H54 (cell line): Measurements from ENCODE around the gene MIEF1.

Experiments
- DNase-seq: peaks from one replicate; pipeline ENCODE4 v3.0.0; 2011; ENCODE audit warnings: low spot score, mixed read lengths; ENCODE audit not compliant: insufficient read length
- FAIRE-seq: peaks from 3 replicates; lab custom pipeline; 2011; peaks lifted over from hg19 to GRCh38; lab: Jason Lieb, UNC
- POLR2A ChIP-seq: IDR thresholded peaks from 2 replicates; pipeline ENCODE4 v1.6.1; 2011; ENCODE audit warnings: low read depth, mild to moderate bottlenecking, low read length

Gene MIEF1

DNA sequence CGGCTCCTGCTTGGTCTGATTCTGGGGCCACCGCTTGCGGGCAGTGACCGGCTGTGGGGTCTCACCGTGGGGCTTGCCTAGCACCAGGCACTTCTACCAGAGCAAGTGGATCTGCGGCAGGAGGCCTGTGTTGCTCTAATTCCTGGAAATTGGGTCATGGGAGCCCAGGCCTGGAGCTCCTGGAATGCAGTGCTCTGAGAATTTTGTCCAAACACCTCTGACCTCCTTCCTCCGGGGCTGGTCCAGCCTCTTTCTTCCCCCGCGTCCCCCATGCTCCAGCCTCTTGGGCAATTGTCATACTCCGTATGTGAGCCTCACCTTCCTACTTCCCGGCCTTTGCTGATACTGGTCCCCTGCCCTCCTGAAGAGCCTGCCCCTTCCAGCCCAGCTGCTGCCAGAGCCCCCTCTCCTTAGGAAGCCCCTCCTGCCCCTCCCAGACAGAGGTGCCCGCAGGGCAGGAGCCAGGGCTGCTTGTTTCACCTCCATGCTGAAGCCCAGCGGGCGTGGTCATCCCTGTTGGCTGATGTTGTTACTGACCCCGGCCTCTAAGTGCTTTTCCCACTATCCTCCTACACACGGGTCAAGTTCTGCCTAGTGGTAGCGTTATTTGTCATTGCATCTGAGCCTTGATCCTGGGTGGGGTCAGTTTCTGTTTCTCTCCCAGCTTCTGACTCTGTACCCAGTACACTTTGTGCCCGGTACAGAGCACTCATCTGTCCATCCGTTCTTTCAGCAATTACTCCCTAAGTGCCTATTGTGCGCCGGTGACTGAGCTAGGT, 35.7 kb upstream of the MIEF1 start:
- DNase-seq = no peak
- FAIRE-seq = no peak
- no peak for TF ChIP-seq POLR2A

DNA sequence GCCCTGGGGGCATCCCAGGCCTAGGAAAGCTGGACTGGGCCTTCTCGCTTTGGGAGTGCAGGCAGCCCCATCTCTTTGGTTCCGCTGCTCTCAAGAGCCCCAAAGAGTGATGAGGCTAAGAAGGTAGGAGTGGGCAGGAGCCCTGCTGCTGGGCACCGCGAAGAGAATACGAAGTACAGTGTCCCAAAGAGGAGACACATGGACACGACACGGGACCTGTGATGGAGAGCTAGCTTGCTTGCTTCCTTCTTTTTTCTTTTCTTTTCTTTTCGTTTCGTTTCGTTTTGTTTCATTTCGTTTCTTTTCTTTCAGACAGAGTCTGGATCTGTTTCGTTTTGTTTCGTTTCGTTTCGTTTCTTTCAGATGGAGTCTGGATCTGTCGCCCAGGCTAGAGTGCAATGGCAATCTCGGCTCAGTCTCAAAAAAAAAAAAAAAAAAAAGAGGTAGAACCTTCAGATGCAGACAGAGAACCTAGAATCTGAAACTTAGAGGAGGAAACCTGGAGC, 34.6 kb upstream of the MIEF1 start:
- no peak for TF ChIP-seq POLR2A
- no peak for FAIRE-seq
- DNase-seq = no peak

- no peak for DNase-seq
- no peak for FAIRE-seq
- TF ChIP-seq POLR2A = no peak
Observed at GRCh38 chr22:39468487-39469325, 33.4 kb upstream of the MIEF1 start.

- no peak for FAIRE-seq
- TF ChIP-seq POLR2A = no peak
- DNase-seq = no peak
Observed at GRCh38 chr22:39469326-39469680, 32.8 kb upstream of the MIEF1 start.

GRCh38 chr22:39469681-39470450, 32.2 kb upstream of the MIEF1 start:
- no peak for FAIRE-seq
- no peak for DNase-seq
- no peak for TF ChIP-seq POLR2A

GRCh38 chr22:39470451-39471291, 31.4 kb upstream of the MIEF1 start:
- DNase-seq (no peak), FAIRE-seq (no peak)
- TF ChIP-seq POLR2A = no peak

DNA sequence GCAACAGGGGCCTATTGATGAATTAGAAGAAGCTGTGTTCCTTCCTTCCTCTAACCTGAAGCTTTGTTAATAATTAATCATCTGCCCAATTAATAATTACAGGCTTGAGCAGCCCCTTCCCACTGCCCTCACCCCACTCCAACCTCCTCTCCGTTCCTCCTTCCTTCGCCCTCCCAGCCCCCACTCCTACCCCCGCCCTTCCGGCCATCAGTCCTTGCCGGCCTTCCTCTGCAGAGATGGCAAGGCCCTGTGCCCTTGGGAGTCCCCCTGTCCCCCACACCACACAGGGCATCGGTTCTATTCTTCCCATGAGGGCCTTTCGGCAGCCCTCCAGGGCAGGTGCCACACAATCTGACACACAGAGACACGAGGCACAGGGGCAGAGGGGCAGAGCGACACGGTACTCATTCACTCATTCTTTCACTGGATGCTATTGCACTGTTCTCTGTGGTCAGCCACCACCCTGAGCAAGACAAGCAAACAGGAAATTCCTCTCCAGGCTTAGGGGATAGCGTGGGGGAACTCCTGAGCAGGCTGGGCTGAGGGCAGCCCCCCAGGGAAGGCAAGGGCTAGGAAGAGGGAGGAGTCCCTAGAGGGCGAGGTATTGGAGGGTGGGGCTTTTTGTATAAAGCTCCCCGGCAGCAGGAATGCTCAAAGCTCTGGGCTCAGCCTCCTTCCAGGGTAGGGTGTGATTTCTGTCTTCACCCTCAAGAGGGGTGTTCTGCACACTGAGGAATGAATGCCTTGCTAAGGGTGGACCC, 30.5 kb upstream of the MIEF1 start:
- DNase-seq = no peak
- FAIRE-seq = no peak
- TF ChIP-seq POLR2A = no peak

DNA sequence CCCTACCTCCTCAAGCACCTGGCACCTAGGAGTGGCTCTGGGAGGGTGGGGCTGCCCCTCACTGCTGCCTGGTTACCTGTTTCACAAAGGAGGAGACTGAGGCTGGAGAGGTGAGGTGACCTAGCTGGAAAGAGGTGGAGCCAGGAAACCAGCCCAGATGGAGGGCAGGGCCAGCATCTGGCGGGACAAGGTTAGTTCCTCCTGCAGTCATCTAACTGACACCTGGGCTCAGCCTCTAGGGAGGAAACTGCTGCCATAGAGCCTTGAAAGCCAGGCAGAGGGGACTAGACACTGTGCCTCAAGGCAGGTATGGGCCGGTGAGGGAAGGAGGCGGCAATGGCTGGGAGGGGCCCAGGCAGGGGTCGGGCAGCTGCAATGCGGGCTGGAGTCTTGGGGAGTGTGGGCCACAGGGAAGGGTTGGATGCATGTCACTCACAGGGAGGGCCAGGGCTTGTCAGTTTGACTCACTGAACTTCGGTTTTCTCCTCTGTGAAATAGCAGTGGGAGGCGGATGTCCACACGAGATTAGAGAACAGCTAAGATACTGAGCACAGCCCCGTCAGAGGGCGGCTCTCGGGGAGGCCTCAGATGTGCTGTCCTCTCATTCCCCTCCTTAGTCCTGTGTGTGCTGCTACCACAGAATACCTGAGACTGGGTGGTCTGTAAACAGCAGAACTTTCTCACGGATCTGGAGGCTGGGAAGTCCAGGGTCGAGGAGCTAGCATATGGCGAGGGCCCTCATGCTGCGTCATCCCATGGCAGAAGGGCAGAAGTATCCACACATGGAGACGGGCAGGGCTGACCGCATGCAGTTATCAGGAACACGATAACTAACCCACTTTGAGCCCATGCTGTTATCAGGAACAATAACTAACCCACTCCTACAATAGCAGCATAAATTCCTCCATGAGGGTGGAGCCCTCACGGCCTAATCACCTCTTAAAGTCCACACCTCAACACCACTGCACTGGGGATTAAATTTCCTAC, 29.2 kb upstream of the MIEF1 start:
- FAIRE-seq (no peak), DNase-seq (no peak)

GRCh38 chr22:39473851-39474250, 28.2 kb upstream of the MIEF1 start:
- FAIRE-seq = no peak
- TF ChIP-seq POLR2A = no peak
- DNase-seq = no peak

More for the DNA sequence above, 29.2 kb upstream of the MIEF1 start:
- no peak for TF ChIP-seq POLR2A

DNA sequence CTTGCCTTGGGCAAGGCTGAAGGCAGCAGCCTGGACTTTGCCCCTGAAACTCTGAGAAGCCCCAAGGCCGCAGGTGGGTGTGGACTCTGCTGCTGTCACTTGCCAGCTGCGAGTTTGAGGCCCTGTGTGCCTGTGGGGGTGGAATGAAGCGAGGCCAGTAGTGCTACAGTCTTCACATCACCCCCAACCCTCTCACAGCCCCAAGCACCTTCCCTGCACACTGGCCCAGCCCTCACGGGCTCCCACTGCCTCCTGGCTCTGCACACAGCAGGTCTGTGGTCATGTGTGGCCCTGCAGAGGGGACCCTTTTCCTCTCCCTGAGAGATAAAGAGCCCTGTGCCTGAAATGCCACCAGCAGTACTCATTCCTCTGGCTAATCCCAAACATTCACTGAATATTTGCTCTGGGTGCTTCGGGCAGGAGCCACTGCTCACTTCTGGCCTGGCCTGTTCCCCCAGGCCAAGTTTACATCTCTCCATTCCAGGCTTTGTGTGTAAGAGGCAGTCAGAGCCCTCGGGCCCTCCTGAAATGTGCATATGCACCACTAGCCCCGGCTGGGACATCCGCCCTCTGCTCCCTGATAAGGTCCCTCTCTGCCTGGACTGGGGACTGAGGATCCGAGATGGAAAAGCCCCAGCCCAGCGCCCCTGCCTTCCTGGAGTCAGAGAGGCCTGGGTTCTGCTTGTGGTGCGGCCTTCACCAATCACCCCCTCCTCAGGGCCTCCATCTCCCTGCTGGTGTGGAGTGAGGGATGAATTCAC, 27.6 kb upstream of the MIEF1 start:
- DNase-seq = no peak
- FAIRE-seq = no peak
- no peak for TF ChIP-seq POLR2A

GRCh38 chr22:39475337-39475736, 26.8 kb upstream of the MIEF1 start:
- no peak for TF ChIP-seq POLR2A
- FAIRE-seq (no peak), DNase-seq (no peak)
